ENCODE results near the gene PTGS1. TPM values are rescaled to one million over a fixed set of nuclear protein-coding genes. Genes with fewer than 3 reads are reported as not detected.
"Not testable (repeated sequence)": the region's sequence is repeated elsewhere in the genome, so short reads cannot be mapped to it uniquely, and the experiment has no call there.

PTGS1 gene
- total RNA-seq, 1 donor from 2014 or later = 0.41 TPM

DNA sequence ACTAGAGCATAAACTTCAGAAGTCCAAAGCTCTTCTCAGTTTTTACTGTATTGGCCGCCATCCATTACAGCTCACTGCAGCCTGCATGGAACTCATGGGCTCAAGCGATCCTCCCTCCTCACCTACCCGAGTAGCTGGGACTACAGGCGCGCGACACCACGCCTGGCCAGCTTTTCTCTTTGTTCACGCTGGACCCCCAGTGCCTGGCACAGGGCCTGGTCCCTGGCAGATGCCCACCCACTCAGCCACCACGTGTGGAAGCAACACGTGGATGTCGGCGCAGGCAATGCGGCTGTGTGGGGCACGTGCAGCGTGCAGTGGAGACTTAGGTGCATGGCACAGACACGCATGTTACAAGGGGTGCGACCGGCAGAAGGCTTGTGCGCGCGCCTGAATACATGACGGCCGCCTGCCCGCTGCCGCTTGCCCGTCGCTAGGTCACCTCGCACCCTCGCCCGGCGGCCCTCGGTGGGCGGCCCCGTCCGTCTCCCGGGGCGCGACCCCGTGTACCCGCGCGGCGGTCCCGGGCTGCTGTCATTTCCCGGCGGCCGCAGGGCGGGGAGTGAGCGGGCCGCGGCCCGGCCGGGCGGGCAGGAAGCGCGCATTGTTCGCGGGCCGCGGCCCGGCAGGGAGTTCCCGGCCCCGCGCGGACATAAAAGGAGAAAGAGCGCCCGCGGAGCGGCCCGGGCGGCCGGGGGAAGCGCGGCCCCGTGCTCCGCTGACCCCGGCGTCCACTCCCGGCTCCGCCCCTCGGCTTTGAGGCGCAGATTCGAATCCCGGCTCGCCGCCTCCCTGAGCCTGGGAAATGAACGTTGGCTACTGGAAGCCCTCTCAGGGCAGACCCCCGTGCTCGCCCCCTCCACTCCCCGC lies 24.1 kb upstream of the PTGS1 start:
- FAIRE-seq = no peak
- DNase-seq (ENCODE audit: low spot score in 2 of 2) = peak; percentile 58 to 72

DNA sequence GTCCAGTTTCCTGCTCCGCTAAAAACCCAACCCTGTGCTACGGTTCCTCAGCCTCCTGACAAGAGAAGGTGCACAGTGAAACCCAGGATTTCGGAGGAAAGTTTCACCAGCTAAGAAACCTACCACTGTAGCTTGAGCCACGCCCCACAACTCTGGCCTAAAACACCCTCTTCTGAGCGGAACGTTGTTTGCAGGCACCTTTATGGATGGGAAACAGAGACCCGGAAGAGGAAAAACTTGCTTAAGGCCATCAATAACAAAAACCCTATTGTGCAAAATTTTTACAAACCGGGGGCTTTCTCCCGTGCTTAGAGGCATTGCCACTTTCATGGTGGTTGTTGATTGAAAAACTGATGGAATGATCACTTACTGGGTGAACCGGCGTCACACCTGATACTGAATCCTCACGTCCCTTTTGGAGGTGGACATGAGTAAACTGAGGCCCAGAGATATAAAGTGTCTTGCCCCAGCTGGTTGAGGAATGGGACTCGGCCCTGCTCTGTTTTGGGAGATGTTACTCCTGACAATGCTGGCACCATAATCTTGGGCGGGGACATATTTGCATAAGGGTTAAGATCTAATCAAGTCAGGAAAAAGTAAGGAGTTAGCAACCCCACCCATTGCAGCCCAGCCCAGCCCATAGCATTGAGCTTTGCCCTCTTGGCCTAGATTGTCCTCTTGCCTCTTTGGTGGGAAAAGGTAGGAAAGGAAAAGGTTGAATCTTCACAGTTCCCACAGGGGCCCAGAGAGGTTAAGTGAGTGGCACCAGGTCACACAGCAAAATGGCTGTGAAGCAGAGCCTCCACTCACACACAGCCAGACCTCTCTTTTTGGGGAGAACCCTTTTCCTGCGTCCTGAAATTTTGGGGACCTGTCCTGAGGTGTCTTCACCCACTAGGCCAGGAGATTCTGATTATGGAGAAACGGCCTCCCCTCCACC lies 23.2 kb upstream of the PTGS1 start:
- FAIRE-seq (no peak), DNase-seq (ENCODE audit: low spot score in 2 of 2) (no peak)

DNA sequence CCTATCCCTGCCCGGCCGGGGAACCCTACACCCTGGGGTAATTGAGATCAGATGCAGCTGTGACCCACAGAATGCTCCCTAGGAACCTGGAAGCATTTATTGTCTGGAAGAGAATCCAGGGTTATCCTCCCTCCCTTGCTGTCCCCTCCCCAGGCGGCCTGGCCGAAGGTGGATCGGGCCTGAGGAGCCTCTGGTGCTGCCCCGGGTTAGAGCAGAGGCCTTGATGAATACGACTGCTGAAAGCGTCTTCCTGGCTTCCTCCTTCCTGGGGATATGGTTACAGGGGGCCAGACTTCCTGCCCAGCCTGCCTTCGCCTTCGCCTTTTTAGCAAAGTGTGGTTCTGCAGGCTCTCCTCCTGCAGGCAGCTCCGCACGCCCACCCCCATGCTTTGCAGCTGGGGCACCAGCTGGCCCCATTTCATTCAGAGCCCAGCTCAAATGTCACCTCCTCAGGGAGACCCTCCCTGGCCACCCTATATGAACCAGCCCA lies 22.5 kb upstream of the PTGS1 start:
- FAIRE-seq (no peak), DNase-seq (ENCODE audit: low spot score in 2 of 2) (no peak)

DNA sequence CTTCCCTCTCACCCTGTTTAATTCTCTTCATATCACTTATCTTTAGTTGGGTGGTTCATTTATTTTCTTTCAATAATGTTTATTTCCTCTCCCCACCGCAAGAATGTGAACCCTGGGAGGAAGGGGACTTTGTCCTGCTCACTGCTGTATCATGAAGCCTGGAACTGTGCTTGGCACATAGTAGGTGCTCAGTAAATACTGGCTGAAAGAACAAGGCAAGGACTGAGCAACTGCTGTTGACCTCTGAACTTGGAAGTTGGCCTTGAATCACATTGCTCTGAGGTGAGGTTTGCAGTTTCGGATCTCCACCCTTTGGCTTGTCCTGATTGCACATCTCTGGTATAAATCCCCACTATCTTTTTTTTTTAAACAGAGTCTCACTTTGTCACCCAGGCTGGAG lies 22.0 kb upstream of the PTGS1 start:
- FAIRE-seq (no peak), DNase-seq (ENCODE audit: low spot score in 2 of 2) (no peak)

DNA sequence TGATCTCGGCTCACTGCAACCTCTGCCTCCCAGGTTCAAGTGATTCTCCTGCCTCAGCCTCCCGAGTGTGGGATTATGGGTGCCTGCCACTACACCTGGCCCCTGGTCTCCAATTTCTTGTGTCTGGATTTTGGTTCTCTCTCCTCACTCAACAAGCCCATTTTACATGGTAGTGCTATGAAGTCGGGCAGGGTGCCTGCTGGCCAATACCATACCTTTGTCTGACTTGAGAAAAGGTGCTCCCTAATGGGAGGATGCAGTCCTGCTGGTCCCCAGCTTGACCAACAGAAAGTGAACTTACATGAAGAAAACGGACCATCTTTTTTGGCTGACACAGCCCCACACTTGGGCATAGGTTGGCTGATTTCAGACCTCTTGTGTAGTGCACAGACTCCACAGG lies 21.6 kb upstream of the PTGS1 start:
- DNase-seq (ENCODE audit: low spot score in 2 of 2) (no peak), FAIRE-seq (no peak)

DNA sequence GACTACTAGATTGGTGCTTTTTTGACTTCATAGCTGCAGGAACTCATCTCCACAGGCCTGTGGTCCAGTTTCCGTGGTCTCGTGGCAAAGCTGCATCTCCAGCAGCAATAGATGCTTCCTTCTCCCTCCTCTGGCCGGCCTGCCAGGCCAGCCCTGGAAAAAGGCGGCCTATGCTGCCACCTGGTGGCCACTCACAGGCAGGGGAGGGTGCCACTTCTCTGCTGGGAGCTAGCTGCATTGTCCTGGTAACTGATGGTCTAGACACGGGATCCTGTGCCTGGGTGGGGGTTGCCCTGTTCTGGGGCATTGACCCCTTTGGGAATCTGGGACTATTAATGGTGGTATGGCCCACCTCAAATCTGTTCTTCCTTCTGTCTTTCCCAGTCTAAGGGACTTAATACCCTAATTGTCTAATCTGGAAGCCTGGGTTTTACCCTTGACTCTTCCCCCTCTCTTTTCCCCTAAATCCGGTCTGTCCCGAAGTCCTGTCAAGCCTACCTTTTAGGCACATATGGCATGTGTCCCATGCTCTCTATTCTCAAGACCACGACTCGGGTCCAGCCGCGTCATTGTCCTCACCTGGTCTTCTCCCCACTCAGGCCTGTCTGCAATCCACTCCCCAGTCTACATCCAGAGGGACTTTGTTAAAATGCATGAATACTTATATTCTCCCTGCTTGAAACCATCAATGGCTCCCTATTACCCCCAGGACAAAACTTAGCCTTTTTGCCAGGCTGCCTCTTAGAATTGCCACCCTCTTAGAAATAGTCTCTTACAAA lies 20.1 kb upstream of the PTGS1 start:
- DNase-seq (ENCODE audit: low spot score in 2 of 2) = peak; percentile 83
- FAIRE-seq = no peak

DNA sequence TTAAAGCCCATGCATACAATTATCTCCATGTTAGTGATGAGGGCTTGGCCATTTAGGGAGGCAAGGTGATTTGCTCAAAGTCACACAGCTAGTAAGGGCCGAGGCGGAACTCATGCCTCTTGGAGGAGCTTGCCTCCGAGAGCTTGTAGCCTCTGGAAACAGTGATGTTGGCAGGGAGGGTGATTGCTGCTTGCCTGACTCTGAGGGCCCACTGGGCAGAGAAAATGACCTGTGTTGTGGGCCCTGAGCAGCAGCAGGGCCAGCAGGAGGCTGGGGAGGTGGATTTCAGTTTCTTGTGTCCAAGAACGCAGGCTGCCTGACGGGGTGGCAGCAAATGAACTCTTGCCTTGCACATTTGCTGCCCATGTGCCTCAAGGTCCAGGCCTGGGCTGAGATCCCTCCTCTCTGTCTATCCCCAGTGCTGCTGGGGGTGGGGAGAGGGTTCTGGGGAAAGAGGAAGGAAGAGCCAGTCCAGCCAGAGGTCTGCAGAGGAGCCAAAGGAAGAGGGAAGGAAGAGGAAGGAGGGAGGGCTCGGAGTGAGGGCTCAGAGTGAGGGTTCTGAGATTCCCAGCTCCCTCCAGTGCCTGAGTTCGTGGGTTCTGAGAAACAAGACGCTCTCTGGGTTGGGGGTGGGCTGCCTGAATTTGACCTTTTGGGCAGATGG lies 16.2 kb upstream of the PTGS1 start:
- FAIRE-seq = no peak
- no peak for DNase-seq (ENCODE audit: low spot score in 2 of 2)

DNA sequence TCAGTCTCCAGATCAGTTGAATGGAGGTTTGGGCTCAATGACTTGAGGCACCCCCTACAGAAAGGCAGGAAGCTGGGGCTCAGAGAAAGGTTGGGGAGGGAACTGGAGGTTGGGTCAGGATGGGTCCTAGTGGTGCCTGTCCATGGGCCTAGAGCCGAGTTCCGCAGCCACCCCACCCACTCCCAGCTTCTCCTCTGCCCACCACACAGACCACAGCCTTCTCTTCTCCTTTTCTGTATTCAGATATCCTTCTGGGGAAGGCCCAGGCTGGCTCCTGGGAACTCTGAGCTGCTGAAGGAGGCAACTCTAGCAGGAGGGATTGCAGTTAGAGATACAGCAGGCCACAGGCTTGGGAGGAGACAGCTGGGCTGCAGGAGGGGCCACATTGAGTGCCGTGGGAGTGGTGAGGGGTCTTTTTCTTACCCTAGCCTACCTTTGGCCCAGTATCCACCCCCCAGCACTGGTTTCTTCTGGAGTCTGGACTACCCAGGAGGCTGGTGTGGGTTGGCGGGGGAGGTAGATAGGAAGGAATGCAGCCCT lies 15.4 kb upstream of the PTGS1 start:
- no peak for FAIRE-seq
- no peak for DNase-seq (ENCODE audit: low spot score in 2 of 2)

DNA sequence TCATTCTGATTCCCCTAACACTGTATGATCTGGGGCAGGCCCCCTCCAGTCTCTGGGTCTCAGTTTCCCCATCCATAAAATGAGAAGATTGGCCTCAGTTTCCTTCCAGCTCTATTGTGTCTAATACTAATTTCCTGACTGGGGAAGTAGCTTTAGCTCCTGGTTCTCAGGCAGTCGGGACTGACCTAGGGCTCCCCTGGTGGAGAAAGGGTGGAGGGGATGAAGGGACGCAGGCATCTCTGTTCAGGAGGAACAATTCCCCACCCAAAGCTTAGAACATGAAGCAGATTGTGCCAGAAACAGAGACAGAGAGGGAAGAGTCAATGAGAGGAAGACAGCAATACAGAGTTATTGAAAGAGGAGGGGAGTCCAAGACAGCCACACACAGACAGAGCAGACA lies 14.2 kb upstream of the PTGS1 start:
- FAIRE-seq = no peak

GRCh38 chr9:122360891-122361290 lies 9.9 kb upstream of the PTGS1 start:
- FAIRE-seq (no peak), DNase-seq (ENCODE audit: low spot score in 2 of 2) (no peak)

More for the DNA sequence above, 14.2 kb upstream of the PTGS1 start:
- no peak for DNase-seq (ENCODE audit: low spot score in 2 of 2)

DNA sequence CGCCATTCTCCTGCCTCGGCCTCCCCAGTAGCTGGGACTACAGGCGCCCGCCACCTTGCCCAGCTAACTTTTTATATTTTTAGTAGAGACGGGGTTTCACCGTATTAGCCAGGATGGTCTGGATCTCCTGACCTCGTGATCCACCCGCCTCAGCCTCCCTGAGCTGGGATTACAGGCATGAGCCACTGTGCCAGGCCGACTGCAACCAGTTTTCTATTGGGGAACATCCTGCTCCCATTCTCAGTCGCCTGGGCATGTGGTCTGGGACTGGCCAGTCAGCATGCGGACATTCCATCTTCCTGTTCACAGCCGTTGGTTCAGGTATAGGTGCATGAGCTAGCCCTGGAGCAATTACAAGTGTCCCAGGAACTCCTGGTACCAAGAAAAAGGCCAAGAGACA lies 7.7 kb upstream of the PTGS1 start:
- DNase-seq (ENCODE audit: low spot score in 2 of 2); FAIRE-seq: not testable (repeated sequence)

DNA sequence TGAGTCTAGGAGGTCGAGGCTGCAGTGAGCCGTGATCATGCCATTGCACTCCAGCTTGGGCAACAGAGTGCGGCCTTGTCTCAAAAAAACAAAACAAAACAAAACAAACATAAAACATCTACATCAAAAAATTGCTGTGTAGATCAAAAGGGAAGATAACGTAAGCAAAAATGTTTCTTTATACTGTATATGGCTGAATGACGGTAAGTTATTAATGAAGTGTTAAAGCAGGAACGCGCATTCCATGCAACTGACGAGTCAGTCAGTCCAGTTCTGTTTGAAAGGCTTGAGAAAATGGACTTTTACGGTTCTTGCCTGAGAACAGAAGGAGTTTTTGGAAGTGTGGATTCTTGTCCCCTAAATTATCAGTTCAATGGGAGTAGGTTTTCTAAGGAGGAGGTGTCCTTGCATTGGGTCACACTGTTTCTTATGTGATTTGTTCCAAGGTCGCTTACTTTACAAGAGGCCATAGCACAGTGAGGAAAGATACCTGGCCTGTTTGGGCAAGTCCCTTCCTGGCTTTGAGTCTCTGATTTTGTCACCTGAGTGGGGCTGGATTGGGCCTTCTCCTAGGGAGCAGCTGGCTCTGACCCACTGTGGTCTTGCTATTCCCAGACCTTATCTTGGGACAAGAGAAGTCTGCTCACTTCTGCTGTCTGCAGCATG lies 6.6 kb upstream of the PTGS1 start:
- no peak for DNase-seq (ENCODE audit: low spot score in 2 of 2)
- FAIRE-seq = no peak

- no peak for DNase-seq (ENCODE audit: low spot score in 2 of 2)
- no peak for FAIRE-seq
Observed at GRCh38 chr9:122364783-122365150, 6.1 kb upstream of the PTGS1 start.

GRCh38 chr9:122366074-122366660 lies 4.7 kb upstream of the PTGS1 start:
- no peak for FAIRE-seq
- no peak for DNase-seq (ENCODE audit: low spot score in 2 of 2)

DNA sequence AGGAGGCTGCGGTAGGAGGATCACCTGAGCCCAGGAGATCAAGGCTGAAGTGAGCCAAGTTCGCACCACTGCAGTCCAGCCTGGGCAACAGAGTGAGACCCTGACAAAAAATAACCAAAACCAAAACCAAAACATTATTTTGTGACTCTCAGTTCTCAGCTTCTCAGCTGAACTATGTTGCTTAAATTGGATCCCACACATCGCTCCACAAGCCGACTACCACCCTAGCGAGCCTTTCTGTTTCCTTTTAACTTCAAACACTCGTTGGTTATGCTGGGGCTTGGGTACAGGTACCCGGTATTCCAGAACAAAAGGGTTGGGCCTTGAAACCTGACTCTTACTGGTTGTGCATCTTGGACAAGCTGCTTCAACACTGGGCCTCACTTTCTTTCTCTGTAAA lies 3.8 kb upstream of the PTGS1 start:
- FAIRE-seq = no peak
- DNase-seq (ENCODE audit: low spot score in 2 of 2) = no peak

DNA sequence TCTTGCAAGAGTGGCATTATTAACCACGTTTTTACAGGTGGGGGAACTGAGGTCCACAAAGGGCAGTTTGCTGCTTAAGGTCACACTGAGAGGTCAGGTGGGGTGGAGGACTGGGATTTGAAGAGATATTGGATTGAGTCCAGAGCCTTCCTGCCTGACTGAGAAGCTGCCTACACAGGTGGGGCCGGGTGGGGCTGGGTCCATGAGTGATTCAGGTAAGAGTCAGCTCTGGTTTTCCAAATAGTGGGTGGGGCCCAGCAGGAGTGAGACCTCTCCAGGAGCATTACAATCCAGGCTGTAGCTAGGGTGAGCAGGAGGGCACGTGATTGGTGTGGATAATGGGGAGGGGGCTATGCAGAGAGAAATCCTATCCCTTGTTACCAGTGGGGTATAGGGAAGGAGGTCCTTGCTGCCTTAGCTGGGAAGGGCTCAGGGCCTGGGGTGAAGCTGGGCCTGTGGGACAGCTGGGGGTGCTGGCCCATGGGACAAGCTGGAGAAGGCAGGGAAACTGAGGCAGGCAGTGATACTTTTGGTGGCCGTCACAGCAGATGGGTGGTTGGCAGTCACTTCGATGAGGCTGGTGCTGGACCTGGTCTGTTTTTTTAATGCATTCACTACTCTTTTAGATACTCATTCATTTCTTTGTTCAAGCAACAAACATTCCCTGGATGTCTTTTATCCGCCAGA lies 2.9 kb upstream of the PTGS1 start:
- DNase-seq (ENCODE audit: low spot score in 2 of 2) (no peak), FAIRE-seq (no peak)

DNA sequence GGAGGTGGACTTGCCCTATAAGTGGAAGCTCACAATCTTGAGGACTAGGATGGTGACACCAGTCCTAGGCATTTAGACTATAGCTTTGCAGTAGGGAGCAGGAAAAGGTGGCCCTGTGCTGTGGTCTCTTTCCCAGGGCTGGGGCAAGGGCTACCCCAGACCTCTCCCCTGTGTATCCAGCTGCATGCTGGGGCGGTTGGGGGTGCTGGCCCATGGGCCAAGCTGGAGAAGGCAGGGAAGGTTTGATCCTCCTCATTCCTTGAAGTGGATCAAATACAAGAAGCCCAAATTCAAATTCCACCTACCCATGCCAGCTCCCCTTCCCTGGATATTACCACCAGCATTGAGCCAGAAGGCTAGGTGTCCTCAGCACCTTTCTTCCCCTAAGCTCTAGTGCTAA lies 2.2 kb upstream of the PTGS1 start:
- no peak for FAIRE-seq
- no peak for DNase-seq (ENCODE audit: low spot score in 2 of 2)

GRCh38 chr9:122370303-122370702 lies 521 bp upstream of the PTGS1 start:
- FAIRE-seq = no peak
- no peak for DNase-seq (ENCODE audit: low spot score in 2 of 2)
